Hepatocyte (in vitro differentiated cells): ENCODE measurements around the gene OR10P1.

Source experiments
- CTCF ChIP-seq: fragments of 200-600 bp; sonication (generic); IDR thresholded peaks from 2 replicates; pipeline ENCODE4 v1.5.1; 2016; ENCODE audit warnings: antibody characterized with exemption, mild to moderate bottlenecking; ENCODE audit not compliant: poor library complexity
- EZH2 ChIP-seq: fragments of 200-600 bp; sonication (generic); IDR thresholded peaks from 2 replicates; pipeline ENCODE4 v1.6.1; 2016; ENCODE audit warnings: antibody characterized with exemption, mild to moderate bottlenecking, borderline replicate concordance
- EZH2phosphoT487 ChIP-seq: fragments of 200-600 bp; sonication (generic); IDR thresholded peaks from one replicate; pipeline ENCODE4 v1.6.1; 2018; ENCODE audit warnings: antibody characterized with exemption, mild to moderate bottlenecking, low read depth, moderate library complexity; ENCODE audit not compliant: unreplicated experiment, severe bottlenecking

DNA sequence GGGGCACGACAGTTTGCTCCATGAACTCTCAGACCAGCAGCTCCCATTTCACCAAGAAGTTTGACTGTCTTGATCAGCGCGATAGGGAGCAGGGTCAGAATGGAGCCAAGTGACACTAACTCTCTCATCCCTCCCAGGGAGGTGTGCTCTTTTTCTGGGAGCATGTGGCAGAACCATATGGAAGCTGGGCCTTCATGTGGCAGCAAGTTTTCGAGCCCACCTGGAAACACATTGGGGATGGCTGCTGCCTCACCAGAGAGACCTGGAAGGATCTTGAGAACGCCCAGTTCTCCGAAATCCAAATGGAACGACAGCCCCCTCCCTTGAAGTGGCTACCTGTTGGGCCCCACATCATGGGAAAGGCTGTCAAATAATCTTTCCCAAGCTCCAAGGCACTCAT, 47.0 kb downstream of the OR10P1 start:
- TF ChIP-seq CTCF (no peak), EZH2 (no peak), EZH2phosphoT487 (no peak)
